ENCODE results near the gene ERGIC1. TPM values are rescaled to one million over a fixed set of nuclear protein-coding genes. Genes with fewer than 3 reads are reported as not detected.
A peak's percentile ranks its signal among the peaks of the same experiment; 100 is the strongest.

ERGIC1 gene
- total and polyA plus RNA-seq, 8 donors = 54.8 to 101 (median 75.6) TPM

DNA sequence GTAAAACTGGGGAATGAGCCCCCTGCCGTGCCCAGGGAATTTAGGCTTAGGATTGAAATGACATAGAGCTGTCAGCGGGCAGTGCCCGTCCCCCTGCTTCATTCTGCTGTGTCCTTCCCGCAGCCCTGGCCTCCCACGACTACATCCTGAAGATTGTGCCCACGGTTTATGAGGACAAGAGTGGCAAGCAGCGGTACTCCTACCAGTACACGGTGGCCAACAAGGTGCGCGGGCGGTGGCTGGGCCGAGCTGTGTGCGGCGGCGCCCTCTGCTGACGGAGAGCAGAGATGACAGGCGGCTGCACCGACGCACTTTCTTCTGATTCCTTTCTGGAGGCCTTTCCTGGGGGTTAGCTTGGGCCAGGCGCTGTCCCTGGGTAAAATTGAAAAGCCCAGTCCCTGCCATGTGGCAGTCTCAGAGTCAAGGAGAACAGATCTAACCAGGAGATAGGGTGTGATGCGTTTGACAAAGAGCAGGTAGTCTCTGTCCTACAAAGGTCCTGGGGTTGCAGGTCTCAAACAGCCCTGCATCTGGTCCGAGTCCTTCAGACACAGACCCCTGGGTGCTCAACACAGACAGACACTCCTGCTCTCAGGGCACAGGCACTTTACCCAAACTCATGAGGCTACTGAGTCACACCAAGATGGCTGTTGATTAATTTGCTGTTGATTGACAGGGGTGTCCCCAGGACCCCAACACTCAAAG lies 98.4 kb downstream of the ERGIC1 start:
- ATAC-seq = peak; percentile 89 to 99 (median 97)
- WGBS, 2 donors = 16 to 18% methylated on average over 22 of the region's 22 CpGs
- Histone ChIP-seq H3K27ac (no peak overlapping the region), H3K4me1 (no peaks in the 10 kb centered on the region), H3K36me3 (peaks cover 0 to 22% (median 0%) of the 10 kb centered on the region in 3 donors), H3K4me3 (no peak overlapping the region), H3K9me3 (no peaks in the 10 kb centered on the region), H3K27me3 (no peaks in the 10 kb centered on the region)
- peak; percentile 54 to 91 (median 81) for DNase-seq
- no peak for FAIRE-seq
- TF ChIP-seq, protein P1, sequence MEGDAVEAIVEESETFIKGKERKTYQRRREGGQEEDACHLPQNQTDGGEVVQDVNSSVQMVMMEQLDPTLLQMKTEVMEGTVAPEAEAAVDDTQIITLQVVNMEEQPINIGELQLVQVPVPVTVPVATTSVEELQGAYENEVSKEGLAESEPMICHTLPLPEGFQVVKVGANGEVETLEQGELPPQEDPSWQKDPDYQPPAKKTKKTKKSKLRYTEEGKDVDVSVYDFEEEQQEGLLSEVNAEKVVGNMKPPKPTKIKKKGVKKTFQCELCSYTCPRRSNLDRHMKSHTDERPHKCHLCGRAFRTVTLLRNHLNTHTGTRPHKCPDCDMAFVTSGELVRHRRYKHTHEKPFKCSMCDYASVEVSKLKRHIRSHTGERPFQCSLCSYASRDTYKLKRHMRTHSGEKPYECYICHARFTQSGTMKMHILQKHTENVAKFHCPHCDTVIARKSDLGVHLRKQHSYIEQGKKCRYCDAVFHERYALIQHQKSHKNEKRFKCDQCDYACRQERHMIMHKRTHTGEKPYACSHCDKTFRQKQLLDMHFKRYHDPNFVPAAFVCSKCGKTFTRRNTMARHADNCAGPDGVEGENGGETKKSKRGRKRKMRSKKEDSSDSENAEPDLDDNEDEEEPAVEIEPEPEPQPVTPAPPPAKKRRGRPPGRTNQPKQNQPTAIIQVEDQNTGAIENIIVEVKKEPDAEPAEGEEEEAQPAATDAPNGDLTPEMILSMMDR (IDR thresholded peaks at IDR 0.05) = peak; percentile 91 to 92 (median 92)
- intact Hi-C loops (cut with DNase I) = loop anchor here in 2 of 3 donors (5.0 to 10.0 kb wide), 2 partner anchors 218 to 220 kb away; no protein-coding TSS in a partner anchor

DNA sequence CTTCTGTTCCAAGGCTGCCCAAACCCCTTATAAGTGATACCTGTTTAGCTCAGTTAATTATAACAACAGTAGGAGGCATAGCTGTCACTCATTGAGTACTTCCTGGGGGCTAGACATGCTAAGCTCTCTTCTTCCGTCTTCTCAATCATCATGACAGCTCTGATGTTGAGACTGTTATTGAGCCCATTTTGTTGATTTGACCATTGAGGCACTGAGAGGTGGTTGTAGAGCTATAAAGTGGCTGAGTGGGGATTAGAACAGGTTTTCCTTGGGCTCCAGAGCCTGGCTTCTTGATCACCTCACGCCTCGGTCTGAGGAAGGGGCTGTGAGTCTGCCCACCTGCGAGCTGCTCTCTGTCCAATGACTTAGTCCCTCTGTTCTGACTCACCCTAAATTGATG lies 99.2 kb downstream of the ERGIC1 start:
- no peak for FAIRE-seq
- TF ChIP-seq, protein P1 (IDR thresholded peaks at IDR 0.05) = no peak

DNA sequence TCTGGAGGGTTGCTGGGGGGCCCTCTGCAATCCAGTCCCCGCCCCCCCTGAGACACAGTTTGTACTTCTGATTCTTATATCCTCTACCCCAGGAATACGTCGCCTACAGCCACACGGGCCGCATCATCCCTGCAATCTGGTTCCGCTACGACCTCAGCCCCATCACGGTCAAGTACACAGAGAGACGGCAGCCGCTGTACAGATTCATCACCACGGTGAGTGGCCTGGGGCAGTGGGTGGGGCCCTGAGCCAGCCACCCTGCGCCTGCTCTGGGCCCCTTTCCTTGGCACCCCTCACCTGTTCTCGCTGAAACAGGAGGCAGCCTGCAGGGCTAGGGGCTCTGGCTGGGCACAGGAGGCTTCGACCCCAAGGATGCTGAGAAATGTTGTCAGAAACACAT lies 101.0 kb downstream of the ERGIC1 start:
- Histone ChIP-seq H3K9me3 (no peaks in the 10 kb centered on the region), H3K4me3 (no peak overlapping the region), H3K27ac (no peak overlapping the region), H3K36me3 (peaks cover 0 to 27% (median 0%) of the 10 kb centered on the region in 3 donors), H3K4me1 (no peaks in the 10 kb centered on the region), H3K27me3 (no peaks in the 10 kb centered on the region)
- ATAC-seq = no peak
- intact Hi-C loops (cut with DNase I) = loop anchor here in 1 of 3 donors (10.0 kb wide), 1 partner anchor 220 kb away; no protein-coding TSS in a partner anchor
- 91 to 92% methylated on average over 14 of the region's 14 CpGs for WGBS, 2 donors
- no peak for FAIRE-seq
- no peak for DNase-seq
- TF ChIP-seq, protein P1 (IDR thresholded peaks at IDR 0.05) = no peak

More for the DNA sequence above, 99.2 kb downstream of the ERGIC1 start:
- ATAC-seq (no peak), DNase-seq (no peak)
- no peak overlapping the region for H3K27ac ChIP-seq
- intact Hi-C loops (cut with DNase I) = loop anchor here in 2 of 3 donors (5.0 to 10.0 kb wide), 2 partner anchors 218 to 221 kb away; no protein-coding TSS in a partner anchor
- H3K9me3 ChIP-seq = no peaks in the 10 kb centered on the region
- H3K36me3 ChIP-seq = peaks cover 0 to 26% (median 0%) of the 10 kb centered on the region in 3 donors
- H3K4me1 ChIP-seq = no peaks in the 10 kb centered on the region
- 79 to 81% methylated on average over 4 of the region's 4 CpGs for WGBS, 2 donors
- H3K4me3 ChIP-seq = no peak overlapping the region
- no peaks in the 10 kb centered on the region for H3K27me3 ChIP-seq

DNA sequence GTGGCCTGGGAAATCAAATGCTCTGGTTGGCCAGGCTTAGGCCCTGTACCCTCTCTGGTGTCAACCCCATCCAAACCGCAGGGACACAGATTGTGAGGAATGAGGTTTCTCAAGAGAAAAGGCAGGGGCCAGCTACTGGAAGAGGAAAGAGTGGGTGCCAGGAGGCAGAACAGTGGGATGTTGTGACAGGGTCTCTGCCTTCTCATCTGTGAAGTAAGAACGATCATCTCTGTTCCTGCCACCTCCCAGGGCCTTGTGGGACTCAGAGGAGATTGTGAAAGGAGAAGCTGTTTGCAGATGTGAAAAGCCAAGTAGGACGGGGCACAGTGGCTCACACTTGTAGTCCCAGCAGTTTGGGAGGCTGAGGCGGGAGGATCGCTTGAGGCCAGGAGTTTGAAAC lies 102.3 kb downstream of the ERGIC1 start:
- 91 to 96% methylated on average over 5 of the region's 5 CpGs for WGBS, 2 donors
- no peak for FAIRE-seq
- ATAC-seq = no peak
- DNase-seq = no peak
- intact Hi-C loops (cut with DNase I) = loop anchor here in 1 of 3 donors (10.0 kb wide), 1 partner anchor 222 kb away; no protein-coding TSS in a partner anchor
- TF ChIP-seq, protein P1 (IDR thresholded peaks at IDR 0.05) = no peak
- no peak overlapping the region for H3K4me3 ChIP-seq
- H3K27ac ChIP-seq = no peak overlapping the region
- H3K36me3 ChIP-seq = peaks cover 0 to 27% (median 0%) of the 10 kb centered on the region in 3 donors
- no peaks in the 10 kb centered on the region for H3K4me1 ChIP-seq
- no peaks in the 10 kb centered on the region for H3K27me3 ChIP-seq
- H3K9me3 ChIP-seq = no peaks in the 10 kb centered on the region

DNA sequence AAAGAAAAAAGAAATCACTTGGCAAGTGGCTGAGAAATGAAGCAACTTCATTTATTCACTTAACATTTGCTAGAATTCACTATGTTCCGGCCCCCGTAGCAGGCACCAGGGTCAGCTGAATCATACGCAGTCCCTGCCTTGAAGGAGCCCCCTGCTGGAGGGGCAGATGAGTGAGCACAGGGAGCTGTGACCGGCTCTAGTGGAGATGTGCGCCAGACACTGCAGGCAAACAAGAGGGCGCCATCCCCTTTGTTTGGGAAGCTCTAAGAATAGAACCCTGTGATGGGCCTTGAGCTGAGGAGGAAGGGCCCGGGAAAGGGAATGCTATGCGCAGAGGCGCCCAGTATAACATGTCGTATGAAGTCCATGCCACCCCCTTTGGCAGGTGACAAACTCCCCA lies 105.0 kb downstream of the ERGIC1 start:
- H3K9me3 ChIP-seq = no peaks in the 10 kb centered on the region
- peak in 3 of 4 donors; percentile 17 to 36 (median 35) for ATAC-seq
- TF ChIP-seq, protein P1 (IDR thresholded peaks at IDR 0.05) = no peak
- H3K4me3 ChIP-seq = no peak overlapping the region
- intact Hi-C loops (cut with DNase I) = loop anchor here in 1 of 3 donors (10.0 kb wide), 1 partner anchor 224 kb away; no protein-coding TSS in a partner anchor
- H3K27ac ChIP-seq = no peak overlapping the region
- no peaks in the 10 kb centered on the region for H3K27me3 ChIP-seq
- peak in 2 of 6 donors; percentile 29 to 53 for DNase-seq
- 75 to 81% methylated on average over 10 of the region's 10 CpGs for WGBS, 2 donors
- no peaks in the 10 kb centered on the region for H3K4me1 ChIP-seq
- no peak for FAIRE-seq
- peaks cover 0 to 22% (median 0%) of the 10 kb centered on the region in 3 donors for H3K36me3 ChIP-seq
